K562 (cell line): ENCODE data around the gene BEND5.

Experiments used
- KLF1 ChIP-seq: fragments of 450-650 bp; IDR thresholded peaks from 2 replicates; pipeline ENCODE4 v1.6.1; 2016; ENCODE audit warnings: missing genetic modification characterization, missing compliant biosample characterization
- MEIS2 ChIP-seq: fragments of 450-650 bp; IDR thresholded peaks from 2 replicates; pipeline ENCODE4 v1.6.1; 2014; ENCODE audit warnings: mild to moderate bottlenecking; ENCODE audit not compliant: partially characterized antibody
- ZBTB7A ChIP-seq: IDR thresholded peaks from 2 replicates; pipeline ENCODE4 v1.6.1; 2011; ENCODE audit warnings: low read depth, mild to moderate bottlenecking, low read length, moderate library complexity, borderline replicate concordance; ENCODE audit not compliant: control insufficient read depth

- TF ChIP-seq KLF1 (tag) (no peak), ZBTB7A (no peak), MEIS2 (no peak)
Measured at GRCh38 chr1:48760857-48761256, 15.8 kb downstream of the BEND5 start.
